Endodermal cell (in vitro differentiated cells): ENCODE results near the gene NBAS. TPM values are rescaled to one million over a fixed set of nuclear protein-coding genes. Genes with fewer than 3 reads are reported as not detected.

Experiments
- DNase-seq: peaks from one replicate; pipeline ENCODE4 v3.0.0-alpha.2; 2017
- H3K27ac ChIP-seq: 2 replicates; pipeline ENCODE4 v1.5.1; 2013; ENCODE audit warnings: mild to moderate bottlenecking, low read depth, low read length, moderate library complexity
- H3K27me3 ChIP-seq: 2 replicates; pipeline ENCODE4 v1.6.1; 2013; ENCODE audit warnings: mild to moderate bottlenecking, low read length, moderate library complexity; ENCODE audit not compliant: insufficient read depth, control insufficient read depth, poor library complexity, severe bottlenecking
- H3K36me3 ChIP-seq: 2 replicates; pipeline ENCODE4 v1.7.0; 2013; ENCODE audit warnings: mild to moderate bottlenecking, low read length, moderate library complexity; ENCODE audit not compliant: control insufficient read depth, insufficient read depth
- H3K4me1 ChIP-seq: one replicate; pipeline ENCODE4 v1.7.0; 2013; ENCODE audit warnings: low read length; ENCODE audit not compliant: control insufficient read depth, insufficient read depth
- H3K4me3 ChIP-seq: 2 replicates; pipeline ENCODE4 v1.5.1; 2013; ENCODE audit warnings: mild to moderate bottlenecking, low read length, moderate library complexity
- H3K9ac ChIP-seq: 2 replicates; pipeline ENCODE4 v1.6.1; 2013; ENCODE audit warnings: mild to moderate bottlenecking, low read length, moderate library complexity; ENCODE audit not compliant: poor library complexity, severe bottlenecking; ENCODE audit errors: extremely low read depth
- H3K9me3 ChIP-seq: 2 replicates; pipeline ENCODE4 v1.6.1; 2013; ENCODE audit warnings: mild to moderate bottlenecking, low read length, moderate library complexity; ENCODE audit not compliant: control insufficient read depth
- H3K27ac Mint-ChIP-seq: 2 replicates; pipeline ENCODE4 v1.8.0; 2020; ENCODE audit warnings: mixed read lengths
- H3K27me3 Mint-ChIP-seq: 2 replicates; pipeline ENCODE4 v1.8.0; 2021; ENCODE audit warnings: mild to moderate bottlenecking, mixed read lengths; ENCODE audit not compliant: insufficient read depth
- H3K36me3 Mint-ChIP-seq: 2 replicates; pipeline ENCODE4 v1.8.0; 2020; ENCODE audit warnings: low read depth, mixed read lengths
- H3K4me1 Mint-ChIP-seq: 2 replicates; pipeline ENCODE4 v1.8.0; 2020; ENCODE audit warnings: mixed read lengths
- H3K4me3 Mint-ChIP-seq: 2 replicates; pipeline ENCODE4 v1.8.0; 2020; ENCODE audit warnings: mild to moderate bottlenecking, moderate library complexity, mixed read lengths
- H3K9me3 Mint-ChIP-seq: 2 replicates; pipeline ENCODE4 v1.8.0; 2020; ENCODE audit warnings: mild to moderate bottlenecking, mixed read lengths
- WGBS, 2 experiments: methylation state at CpG; one replicate each; pipeline versions ENCODE4 v1.1.5 to v1.1.7; 2013; ENCODE audit warnings: missing lambda C conversion rate in 2 of 2, mixed read lengths in 1 of 2; ENCODE audit not compliant: insufficient coverage in 1 of 2, insufficient read length in 1 of 2; 5-methylcytosine and 5-hydroxymethylcytosine counted together
- total RNA-seq, 2 donors: library from RNA; stranded (reverse); fragmentation: NEBNext Ultra II Directional in 1 of 2; extraction: Animal tissue kit (Norgen Biotek cat#: 25700) in 1 of 2; gene quantifications; 2 replicates in 1 of 2; 3 replicates in 1 of 2; pipeline ENCODE4 v1.2.1, GENCODE V29; 2021
- TF ChIP-seq, protein P1 (sequence below): fragments of 200-600 bp; sonication (generic); conservative IDR thresholded peaks from 2 replicates; pipeline ENCODE4 v1.5.0; 2021; ENCODE audit warnings: antibody characterized with exemption, mild to moderate bottlenecking

The NBAS gene
- total RNA-seq, 2 donors from 2014 or later = 47.4 to 54.7 TPM

DNA sequence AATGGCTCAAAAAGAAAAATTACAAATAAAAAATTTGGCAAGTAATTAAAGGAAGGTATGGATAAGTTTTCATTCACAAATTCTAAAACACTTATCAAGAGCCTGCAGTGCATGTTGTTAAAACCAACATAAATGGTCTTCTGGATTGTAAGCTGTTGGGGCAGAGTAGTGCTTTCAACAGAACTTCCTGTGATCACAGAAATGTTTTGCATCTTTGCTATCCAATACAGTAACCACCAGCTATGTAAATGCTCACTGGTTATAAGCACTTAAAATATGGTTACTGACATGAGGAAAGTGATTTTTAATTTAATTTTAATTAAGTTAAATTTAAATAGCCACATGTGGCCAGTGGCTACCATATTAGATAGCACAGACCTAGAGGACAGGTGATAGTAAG is 133.1 kb downstream of the NBAS start:
- no peak overlapping the region for H3K27ac Mint-ChIP-seq
- H3K9ac ChIP-seq = no peak overlapping the region

DNA sequence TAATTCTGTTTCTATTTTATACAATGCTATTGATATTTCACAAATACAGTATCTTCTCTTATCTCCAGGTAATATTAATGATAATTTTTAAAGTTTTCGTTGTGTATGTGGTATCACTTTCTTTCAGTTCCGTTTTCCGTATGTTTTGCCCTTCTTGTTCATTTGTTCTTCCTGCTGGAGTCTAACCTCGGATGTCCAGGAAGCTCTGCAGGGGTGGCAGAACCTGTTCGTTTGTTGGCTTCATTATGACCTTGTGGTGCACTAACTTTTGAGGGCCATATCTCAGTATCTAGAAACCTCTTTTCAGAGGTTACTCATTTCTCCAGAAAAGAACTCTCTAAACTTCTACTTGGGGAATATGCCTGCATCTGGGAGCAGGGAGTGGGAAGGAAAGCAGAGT is 134.5 kb downstream of the NBAS start:
- peaks cover 9% of the 10 kb centered on the region for H3K36me3 Mint-ChIP-seq
- Histone ChIP-seq H3K27ac (no peak overlapping the region), H3K4me1 (no peaks in the 10 kb centered on the region), H3K27me3 (no peaks in the 10 kb centered on the region), H3K9ac (no peak overlapping the region), H3K4me3 (no peak overlapping the region), H3K36me3 (no peaks in the 10 kb centered on the region), H3K9me3 (no peaks in the 10 kb centered on the region)
- 89 to 90% methylated on average over 4 to 5 of the region's 5 CpGs for WGBS, 2 experiments
- TF ChIP-seq, protein P1, sequence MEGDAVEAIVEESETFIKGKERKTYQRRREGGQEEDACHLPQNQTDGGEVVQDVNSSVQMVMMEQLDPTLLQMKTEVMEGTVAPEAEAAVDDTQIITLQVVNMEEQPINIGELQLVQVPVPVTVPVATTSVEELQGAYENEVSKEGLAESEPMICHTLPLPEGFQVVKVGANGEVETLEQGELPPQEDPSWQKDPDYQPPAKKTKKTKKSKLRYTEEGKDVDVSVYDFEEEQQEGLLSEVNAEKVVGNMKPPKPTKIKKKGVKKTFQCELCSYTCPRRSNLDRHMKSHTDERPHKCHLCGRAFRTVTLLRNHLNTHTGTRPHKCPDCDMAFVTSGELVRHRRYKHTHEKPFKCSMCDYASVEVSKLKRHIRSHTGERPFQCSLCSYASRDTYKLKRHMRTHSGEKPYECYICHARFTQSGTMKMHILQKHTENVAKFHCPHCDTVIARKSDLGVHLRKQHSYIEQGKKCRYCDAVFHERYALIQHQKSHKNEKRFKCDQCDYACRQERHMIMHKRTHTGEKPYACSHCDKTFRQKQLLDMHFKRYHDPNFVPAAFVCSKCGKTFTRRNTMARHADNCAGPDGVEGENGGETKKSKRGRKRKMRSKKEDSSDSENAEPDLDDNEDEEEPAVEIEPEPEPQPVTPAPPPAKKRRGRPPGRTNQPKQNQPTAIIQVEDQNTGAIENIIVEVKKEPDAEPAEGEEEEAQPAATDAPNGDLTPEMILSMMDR = no peak
- H3K4me1 Mint-ChIP-seq = peaks cover 5% of the 10 kb centered on the region
- H3K27me3 Mint-ChIP-seq = no peaks in the 10 kb centered on the region
- no peak for DNase-seq
- no peak overlapping the region for H3K27ac Mint-ChIP-seq
- H3K4me3 Mint-ChIP-seq = no peak overlapping the region
- H3K9me3 Mint-ChIP-seq = no peaks in the 10 kb centered on the region

More for the DNA sequence above, 133.1 kb downstream of the NBAS start:
- Histone ChIP-seq H3K4me1 (no peaks in the 10 kb centered on the region), H3K27ac (no peak overlapping the region), H3K27me3 (no peaks in the 10 kb centered on the region), H3K36me3 (no peaks in the 10 kb centered on the region), H3K4me3 (no peak overlapping the region), H3K9me3 (no peaks in the 10 kb centered on the region)
- H3K36me3 Mint-ChIP-seq = peaks cover 9% of the 10 kb centered on the region
- no peaks in the 10 kb centered on the region for H3K9me3 Mint-ChIP-seq
- TF ChIP-seq, protein P1 = no peak
- no peak for DNase-seq
- H3K4me1 Mint-ChIP-seq = peaks cover 5% of the 10 kb centered on the region
- no peak overlapping the region for H3K4me3 Mint-ChIP-seq
- H3K27me3 Mint-ChIP-seq = no peaks in the 10 kb centered on the region

DNA sequence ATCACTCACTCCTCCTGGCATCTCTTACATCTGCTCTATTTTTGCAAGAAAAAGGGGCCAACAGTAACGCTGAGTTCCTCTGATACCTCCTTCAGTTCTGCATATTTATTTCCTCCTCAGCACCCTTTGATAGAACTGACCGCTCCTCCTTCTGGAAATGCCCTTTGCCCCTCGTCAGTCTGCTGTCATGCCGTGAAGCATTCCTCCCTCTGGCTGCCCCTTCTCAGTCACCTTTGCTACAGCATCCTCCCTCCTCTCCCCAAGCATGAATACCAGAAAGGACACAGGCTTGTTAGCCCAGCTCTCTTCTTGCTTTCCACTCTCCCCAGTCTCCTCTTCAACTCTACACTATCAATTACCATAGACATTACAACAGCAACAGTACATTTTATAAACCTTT is 135.4 kb downstream of the NBAS start:
- peak overlapping the region; percentile 42 for H3K27ac ChIP-seq
- TF ChIP-seq, protein P1 = no peak
- no peaks in the 10 kb centered on the region for H3K36me3 ChIP-seq
- WGBS, 2 experiments = 34 to 56% methylated on average over 2 to 4 of the region's 4 CpGs
- H3K27me3 ChIP-seq = no peaks in the 10 kb centered on the region
- H3K4me1 ChIP-seq = no peaks in the 10 kb centered on the region
- peaks cover 9% of the 10 kb centered on the region for H3K36me3 Mint-ChIP-seq
- H3K4me3 ChIP-seq = no peak overlapping the region
- H3K4me3 Mint-ChIP-seq = no peak overlapping the region
- H3K27ac Mint-ChIP-seq = no peak overlapping the region
- H3K4me1 Mint-ChIP-seq = peaks cover 6% of the 10 kb centered on the region
- no peak overlapping the region for H3K9ac ChIP-seq
- H3K9me3 ChIP-seq = no peaks in the 10 kb centered on the region
- DNase-seq = peak; percentile 60
- H3K27me3 Mint-ChIP-seq = no peaks in the 10 kb centered on the region
- H3K9me3 Mint-ChIP-seq = no peaks in the 10 kb centered on the region
